WTC11 (cell line): ENCODE measurements around the gene F11R. TPM values are rescaled to one million over a fixed set of nuclear protein-coding genes. Genes with fewer than 3 reads are reported as not detected.

Experiments used
- ATAC-seq: fragments of 200-7000 bp; cut with Tn5 transposase; 2 replicates; pipeline ENCODE4 v1.10.0; 2021; ENCODE audit warnings: mild to moderate bottlenecking, moderate library complexity
- CTCF ChIA-PET: fragments of 300-600 bp; sonication (Branson Sonifier 250); formaldehyde crosslinking; loops from one replicate; lab custom pipeline; 2021; ENCODE audit warnings: antibody characterized with exemption; lab: Charles Lee
- POLR2A ChIA-PET: fragments of 350-600 bp; sonication (Branson Sonifier 250); formaldehyde crosslinking; loops from one replicate; lab custom pipeline; 2021; ENCODE audit warnings: antibody characterized with exemption; lab: Charles Lee
- DNase-seq: peaks from one replicate; pipeline ENCODE4 v3.0.0; 2021; ENCODE audit warnings: low spot score
- H3K27ac Mint-ChIP-seq: 2 replicates; pipeline ENCODE4 v1.8.0; 2021; ENCODE audit warnings: mixed read lengths
- H3K27me3 Mint-ChIP-seq: 2 replicates; pipeline ENCODE4 v1.8.0; 2021; ENCODE audit warnings: low read depth, mild to moderate bottlenecking, moderate library complexity, mixed read lengths
- H3K36me3 Mint-ChIP-seq: 2 replicates; pipeline ENCODE4 v1.8.0; 2021; ENCODE audit warnings: mixed read lengths
- H3K4me1 Mint-ChIP-seq: 2 replicates; pipeline ENCODE4 v1.8.0; 2022; ENCODE audit warnings: mixed read lengths
- H3K4me3 Mint-ChIP-seq: 2 replicates; pipeline ENCODE4 v1.8.0; 2021; ENCODE audit warnings: mild to moderate bottlenecking, moderate library complexity, mixed read lengths
- H3K9me3 Mint-ChIP-seq: 2 replicates; pipeline ENCODE4 v1.8.0; 2021; ENCODE audit warnings: mixed read lengths
- ATF1 ChIP-seq: sonication (generic); formaldehyde crosslinking; IDR thresholded peaks from 2 replicates; pipeline ENCODE4 v1.8.1; 2023; ENCODE audit warnings: mild to moderate bottlenecking, moderate library complexity, missing genetic modification reagents
- CREM ChIP-seq: sonication (generic); formaldehyde crosslinking; IDR thresholded peaks from 2 replicates; pipeline ENCODE4 v1.8.1; 2022; ENCODE audit warnings: mild to moderate bottlenecking, missing genetic modification reagents, moderate library complexity
- GRHL2 ChIP-seq: fragments of 250-450 bp; sonication (Bioruptor Pico); IDR thresholded peaks from 2 replicates; pipeline ENCODE4 v1.8.0; 2022; ENCODE audit warnings: mild to moderate bottlenecking, moderate library complexity; ENCODE audit not compliant: insufficient replicate concordance, severe bottlenecking
- GTF2I ChIP-seq: fragments of 250-450 bp; sonication (Bioruptor Pico); conservative IDR thresholded peaks from 2 replicates; pipeline ENCODE4 v1.4.0; 2021; ENCODE audit warnings: mild to moderate bottlenecking
- NR2C2 ChIP-seq: sonication (generic); formaldehyde crosslinking; IDR thresholded peaks from 2 replicates; pipeline ENCODE4 v1.8.0; 2022; ENCODE audit warnings: mild to moderate bottlenecking, missing genetic modification reagents
- NR3C1 ChIP-seq: sonication (generic); formaldehyde crosslinking; conservative IDR thresholded peaks from 2 replicates; pipeline ENCODE4 v1.8.1; 2023; ENCODE audit warnings: low read depth, mild to moderate bottlenecking, missing genetic modification reagents
- RELA ChIP-seq: sonication (generic); formaldehyde crosslinking; IDR thresholded peaks from 2 replicates; pipeline ENCODE4 v1.8.1; 2022; ENCODE audit warnings: missing genetic modification reagents, mild to moderate bottlenecking, borderline replicate concordance
- SOX15 ChIP-seq: fragments of 250-450 bp; sonication (Bioruptor Pico); IDR thresholded peaks from 2 replicates; pipeline ENCODE4 v1.9.0; 2021; ENCODE audit warnings: mild to moderate bottlenecking
- ZBTB21 ChIP-seq: sonication (generic); formaldehyde crosslinking; IDR thresholded peaks from 2 replicates; pipeline ENCODE4 v1.8.1; 2023; ENCODE audit warnings: mild to moderate bottlenecking, missing genetic modification reagents, borderline replicate concordance
- ZNF121 ChIP-seq: sonication (generic); formaldehyde crosslinking; IDR thresholded peaks from 2 replicates; pipeline ENCODE4 v1.8.0; 2023; ENCODE audit warnings: missing genetic modification reagents
- ZNF232 ChIP-seq: sonication (generic); formaldehyde crosslinking; IDR thresholded peaks from 2 replicates; pipeline ENCODE4 v1.8.0; 2022; ENCODE audit warnings: mild to moderate bottlenecking, missing genetic modification reagents
- ZNF671 ChIP-seq: fragments of 250-450 bp; sonication (Bioruptor Pico); IDR thresholded peaks from 2 replicates; pipeline ENCODE4 v1.8.0; 2021; ENCODE audit warnings: mild to moderate bottlenecking
- total RNA-seq: library from RNA; stranded (reverse); gene quantifications from 3 replicates; pipeline ENCODE4 v1.2.3, GENCODE V29; 2021
- TF ChIP-seq, protein P1 (sequence below): sonication (generic); formaldehyde crosslinking; IDR thresholded peaks from 2 replicates; pipeline ENCODE4 v1.8.1; 2023; ENCODE audit warnings: mild to moderate bottlenecking, missing genetic modification reagents
- TF ChIP-seq, protein P2 (sequence below): sonication (generic); formaldehyde crosslinking; IDR thresholded peaks from 2 replicates; pipeline ENCODE4 v1.8.1; 2022; ENCODE audit warnings: mild to moderate bottlenecking, moderate library complexity, missing genetic modification reagents
- TF ChIP-seq, protein P3 (sequence below): sonication (generic); formaldehyde crosslinking; IDR thresholded peaks from 2 replicates; pipeline ENCODE4 v1.8.0; 2022; ENCODE audit warnings: mild to moderate bottlenecking, missing genetic modification reagents
- TF ChIP-seq, protein P4 (sequence below): fragments of 250-450 bp; sonication (Bioruptor Pico); IDR thresholded peaks from 2 replicates; pipeline ENCODE4 v1.9.0; 2021; ENCODE audit warnings: mild to moderate bottlenecking
- TF ChIP-seq, protein P5 (sequence below): sonication (generic); formaldehyde crosslinking; IDR thresholded peaks from 2 replicates; pipeline ENCODE4 v1.8.1; 2022; ENCODE audit warnings: low read depth, mild to moderate bottlenecking, moderate library complexity, missing genetic modification reagents, borderline replicate concordance
- TF ChIP-seq, protein P6 (sequence below): sonication (generic); formaldehyde crosslinking; IDR thresholded peaks from 2 replicates; pipeline ENCODE4 v1.8.0; 2022; ENCODE audit warnings: mild to moderate bottlenecking, missing genetic modification reagents
- TF ChIP-seq, protein P7 (sequence below): fragments of 250-450 bp; sonication (Bioruptor Pico); IDR thresholded peaks from 2 replicates; pipeline ENCODE4 v1.9.0; 2021; ENCODE audit warnings: mild to moderate bottlenecking
- TF ChIP-seq, protein P8 (sequence below): sonication (generic); formaldehyde crosslinking; IDR thresholded peaks from 2 replicates; pipeline ENCODE4 v1.8.0; 2022; ENCODE audit warnings: missing genetic modification reagents
- TF ChIP-seq, protein P9 (sequence below): fragments of 250-450 bp; sonication (Bioruptor Pico); conservative IDR thresholded peaks from 2 replicates; pipeline ENCODE4 v1.9.0; 2021; ENCODE audit warnings: mild to moderate bottlenecking
- TF ChIP-seq, protein P10 (sequence below): sonication (generic); formaldehyde crosslinking; IDR thresholded peaks from 2 replicates; pipeline ENCODE4 v1.8.1; 2023; ENCODE audit warnings: mild to moderate bottlenecking, missing genetic modification reagents, moderate library complexity

F11R gene
- total RNA-seq, 1 experiment from 2014 or later, result 202 TPM

DNA sequence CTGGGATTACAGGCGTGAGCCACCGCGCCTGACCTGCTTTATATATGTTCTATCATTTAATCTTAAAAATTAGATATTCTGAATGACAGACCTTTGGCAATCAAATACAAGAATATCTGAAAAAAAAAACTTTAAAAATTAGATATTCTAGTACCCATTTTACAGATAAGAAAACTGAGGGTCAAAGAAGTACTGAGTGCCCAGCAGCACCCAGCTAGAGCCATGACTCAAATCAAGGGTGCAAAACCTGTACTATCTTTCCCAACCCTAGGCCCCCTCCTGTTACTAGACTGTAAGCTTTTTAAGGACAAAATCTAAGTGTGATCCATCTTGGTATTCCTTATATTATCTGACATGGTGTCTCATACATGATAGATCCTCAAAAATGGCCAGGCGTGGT, 40.5 kb upstream of the F11R start (continued):
- TF ChIP-seq, protein P1, sequence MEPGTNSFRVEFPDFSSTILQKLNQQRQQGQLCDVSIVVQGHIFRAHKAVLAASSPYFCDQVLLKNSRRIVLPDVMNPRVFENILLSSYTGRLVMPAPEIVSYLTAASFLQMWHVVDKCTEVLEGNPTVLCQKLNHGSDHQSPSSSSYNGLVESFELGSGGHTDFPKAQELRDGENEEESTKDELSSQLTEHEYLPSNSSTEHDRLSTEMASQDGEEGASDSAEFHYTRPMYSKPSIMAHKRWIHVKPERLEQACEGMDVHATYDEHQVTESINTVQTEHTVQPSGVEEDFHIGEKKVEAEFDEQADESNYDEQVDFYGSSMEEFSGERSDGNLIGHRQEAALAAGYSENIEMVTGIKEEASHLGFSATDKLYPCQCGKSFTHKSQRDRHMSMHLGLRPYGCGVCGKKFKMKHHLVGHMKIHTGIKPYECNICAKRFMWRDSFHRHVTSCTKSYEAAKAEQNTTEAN (CRISPR knock-in tag), result no peak
- TF ChIP-seq, protein P2, sequence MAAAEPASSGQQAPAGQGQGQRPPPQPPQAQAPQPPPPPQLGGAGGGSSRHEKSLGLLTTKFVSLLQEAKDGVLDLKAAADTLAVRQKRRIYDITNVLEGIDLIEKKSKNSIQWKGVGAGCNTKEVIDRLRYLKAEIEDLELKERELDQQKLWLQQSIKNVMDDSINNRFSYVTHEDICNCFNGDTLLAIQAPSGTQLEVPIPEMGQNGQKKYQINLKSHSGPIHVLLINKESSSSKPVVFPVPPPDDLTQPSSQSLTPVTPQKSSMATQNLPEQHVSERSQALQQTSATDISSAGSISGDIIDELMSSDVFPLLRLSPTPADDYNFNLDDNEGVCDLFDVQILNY (CRISPR knock-in tag), result no peak
- TF ChIP-seq ZNF671 (no peak), GTF2I (CRISPR knock-in tag) (no peak), ZNF232 (CRISPR knock-in tag) (no peak), ATF1 (CRISPR knock-in tag) (no peak)
- TF ChIP-seq, protein P3, sequence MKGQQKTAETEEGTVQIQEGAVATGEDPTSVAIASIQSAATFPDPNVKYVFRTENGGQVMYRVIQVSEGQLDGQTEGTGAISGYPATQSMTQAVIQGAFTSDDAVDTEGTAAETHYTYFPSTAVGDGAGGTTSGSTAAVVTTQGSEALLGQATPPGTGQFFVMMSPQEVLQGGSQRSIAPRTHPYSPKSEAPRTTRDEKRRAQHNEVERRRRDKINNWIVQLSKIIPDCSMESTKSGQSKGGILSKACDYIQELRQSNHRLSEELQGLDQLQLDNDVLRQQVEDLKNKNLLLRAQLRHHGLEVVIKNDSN (CRISPR knock-in tag), result no peak
- TF ChIP-seq, protein P4, sequence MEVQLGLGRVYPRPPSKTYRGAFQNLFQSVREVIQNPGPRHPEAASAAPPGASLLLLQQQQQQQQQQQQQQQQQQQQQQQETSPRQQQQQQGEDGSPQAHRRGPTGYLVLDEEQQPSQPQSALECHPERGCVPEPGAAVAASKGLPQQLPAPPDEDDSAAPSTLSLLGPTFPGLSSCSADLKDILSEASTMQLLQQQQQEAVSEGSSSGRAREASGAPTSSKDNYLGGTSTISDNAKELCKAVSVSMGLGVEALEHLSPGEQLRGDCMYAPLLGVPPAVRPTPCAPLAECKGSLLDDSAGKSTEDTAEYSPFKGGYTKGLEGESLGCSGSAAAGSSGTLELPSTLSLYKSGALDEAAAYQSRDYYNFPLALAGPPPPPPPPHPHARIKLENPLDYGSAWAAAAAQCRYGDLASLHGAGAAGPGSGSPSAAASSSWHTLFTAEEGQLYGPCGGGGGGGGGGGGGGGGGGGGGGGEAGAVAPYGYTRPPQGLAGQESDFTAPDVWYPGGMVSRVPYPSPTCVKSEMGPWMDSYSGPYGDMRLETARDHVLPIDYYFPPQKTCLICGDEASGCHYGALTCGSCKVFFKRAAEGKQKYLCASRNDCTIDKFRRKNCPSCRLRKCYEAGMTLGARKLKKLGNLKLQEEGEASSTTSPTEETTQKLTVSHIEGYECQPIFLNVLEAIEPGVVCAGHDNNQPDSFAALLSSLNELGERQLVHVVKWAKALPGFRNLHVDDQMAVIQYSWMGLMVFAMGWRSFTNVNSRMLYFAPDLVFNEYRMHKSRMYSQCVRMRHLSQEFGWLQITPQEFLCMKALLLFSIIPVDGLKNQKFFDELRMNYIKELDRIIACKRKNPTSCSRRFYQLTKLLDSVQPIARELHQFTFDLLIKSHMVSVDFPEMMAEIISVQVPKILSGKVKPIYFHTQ (CRISPR knock-in tag), result no peak
- TF ChIP-seq, protein P5, sequence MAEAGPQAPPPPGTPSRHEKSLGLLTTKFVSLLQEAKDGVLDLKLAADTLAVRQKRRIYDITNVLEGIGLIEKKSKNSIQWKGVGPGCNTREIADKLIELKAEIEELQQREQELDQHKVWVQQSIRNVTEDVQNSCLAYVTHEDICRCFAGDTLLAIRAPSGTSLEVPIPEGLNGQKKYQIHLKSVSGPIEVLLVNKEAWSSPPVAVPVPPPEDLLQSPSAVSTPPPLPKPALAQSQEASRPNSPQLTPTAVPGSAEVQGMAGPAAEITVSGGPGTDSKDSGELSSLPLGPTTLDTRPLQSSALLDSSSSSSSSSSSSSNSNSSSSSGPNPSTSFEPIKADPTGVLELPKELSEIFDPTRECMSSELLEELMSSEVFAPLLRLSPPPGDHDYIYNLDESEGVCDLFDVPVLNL (CRISPR knock-in tag), result no peak
- TF ChIP-seq, all 79 proteins: peak for 0

DNA sequence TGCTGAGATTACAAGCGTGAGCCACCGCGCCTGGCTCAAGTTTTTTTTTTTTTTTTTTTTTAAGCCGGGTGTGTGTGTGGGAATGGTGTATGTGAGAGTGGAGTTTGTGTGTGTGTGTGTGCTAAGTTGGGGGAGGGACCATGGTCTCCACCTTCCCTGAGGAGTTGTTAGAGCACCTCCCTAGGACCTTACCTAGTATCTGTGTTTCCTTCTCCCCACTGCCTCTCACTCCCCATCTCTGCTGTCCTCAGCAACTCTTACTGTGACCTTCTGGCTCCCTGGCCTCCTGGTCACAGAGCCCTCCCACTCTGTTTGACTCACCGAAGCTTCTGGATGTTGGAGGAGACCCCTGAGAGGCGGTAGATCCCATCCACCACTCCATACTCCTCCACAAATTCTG, 38.3 kb upstream of the F11R start:
- ATAC-seq, result no peak
- ChIA-PET CTCF (interaction anchor here (0.5 to 2.4 kb wide), 4 partner anchors 13 to 105 kb away, joined by 3 to 8 read pairs (median 4); partner anchors contain the start of gene KLHDC9), POLR2A (no interaction called here)
- no peaks in the 10 kb centered on the region for H3K9me3 Mint-ChIP-seq
- no peak overlapping the region for H3K4me3 Mint-ChIP-seq
- peaks cover 15% of the 10 kb centered on the region for H3K4me1 Mint-ChIP-seq
- no peak overlapping the region for H3K27ac Mint-ChIP-seq
- H3K36me3 Mint-ChIP-seq, result no peaks in the 10 kb centered on the region
- H3K27me3 Mint-ChIP-seq, result no peaks in the 10 kb centered on the region
- no peak for DNase-seq
- TF ChIP-seq, protein P6, sequence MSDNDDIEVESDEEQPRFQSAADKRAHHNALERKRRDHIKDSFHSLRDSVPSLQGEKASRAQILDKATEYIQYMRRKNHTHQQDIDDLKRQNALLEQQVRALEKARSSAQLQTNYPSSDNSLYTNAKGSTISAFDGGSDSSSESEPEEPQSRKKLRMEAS (CRISPR knock-in tag), result no peak
- TF ChIP-seq NR3C1 (CRISPR knock-in tag), result no peak
- TF ChIP-seq, protein P7, sequence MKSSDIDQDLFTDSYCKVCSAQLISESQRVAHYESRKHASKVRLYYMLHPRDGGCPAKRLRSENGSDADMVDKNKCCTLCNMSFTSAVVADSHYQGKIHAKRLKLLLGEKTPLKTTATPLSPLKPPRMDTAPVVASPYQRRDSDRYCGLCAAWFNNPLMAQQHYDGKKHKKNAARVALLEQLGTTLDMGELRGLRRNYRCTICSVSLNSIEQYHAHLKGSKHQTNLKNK (CRISPR knock-in tag), result no peak
- TF ChIP-seq SOX15, result no peak
- TF ChIP-seq CREM, result no peak
- no peak for TF ChIP-seq ZNF671
- TF ChIP-seq GRHL2 (CRISPR knock-in tag), result no peak
- TF ChIP-seq ZNF121 (CRISPR knock-in tag), result no peak
- TF ChIP-seq, protein P8, sequence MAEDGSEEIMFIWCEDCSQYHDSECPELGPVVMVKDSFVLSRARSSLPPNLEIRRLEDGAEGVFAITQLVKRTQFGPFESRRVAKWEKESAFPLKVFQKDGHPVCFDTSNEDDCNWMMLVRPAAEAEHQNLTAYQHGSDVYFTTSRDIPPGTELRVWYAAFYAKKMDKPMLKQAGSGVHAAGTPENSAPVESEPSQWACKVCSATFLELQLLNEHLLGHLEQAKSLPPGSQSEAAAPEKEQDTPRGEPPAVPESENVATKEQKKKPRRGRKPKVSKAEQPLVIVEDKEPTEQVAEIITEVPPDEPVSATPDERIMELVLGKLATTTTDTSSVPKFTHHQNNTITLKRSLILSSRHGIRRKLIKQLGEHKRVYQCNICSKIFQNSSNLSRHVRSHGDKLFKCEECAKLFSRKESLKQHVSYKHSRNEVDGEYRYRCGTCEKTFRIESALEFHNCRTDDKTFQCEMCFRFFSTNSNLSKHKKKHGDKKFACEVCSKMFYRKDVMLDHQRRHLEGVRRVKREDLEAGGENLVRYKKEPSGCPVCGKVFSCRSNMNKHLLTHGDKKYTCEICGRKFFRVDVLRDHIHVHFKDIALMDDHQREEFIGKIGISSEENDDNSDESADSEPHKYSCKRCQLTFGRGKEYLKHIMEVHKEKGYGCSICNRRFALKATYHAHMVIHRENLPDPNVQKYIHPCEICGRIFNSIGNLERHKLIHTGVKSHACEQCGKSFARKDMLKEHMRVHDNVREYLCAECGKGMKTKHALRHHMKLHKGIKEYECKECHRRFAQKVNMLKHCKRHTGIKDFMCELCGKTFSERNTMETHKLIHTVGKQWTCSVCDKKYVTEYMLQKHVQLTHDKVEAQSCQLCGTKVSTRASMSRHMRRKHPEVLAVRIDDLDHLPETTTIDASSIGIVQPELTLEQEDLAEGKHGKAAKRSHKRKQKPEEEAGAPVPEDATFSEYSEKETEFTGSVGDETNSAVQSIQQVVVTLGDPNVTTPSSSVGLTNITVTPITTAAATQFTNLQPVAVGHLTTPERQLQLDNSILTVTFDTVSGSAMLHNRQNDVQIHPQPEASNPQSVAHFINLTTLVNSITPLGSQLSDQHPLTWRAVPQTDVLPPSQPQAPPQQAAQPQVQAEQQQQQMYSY (CRISPR knock-in tag), result no peak
- TF ChIP-seq, protein P9, sequence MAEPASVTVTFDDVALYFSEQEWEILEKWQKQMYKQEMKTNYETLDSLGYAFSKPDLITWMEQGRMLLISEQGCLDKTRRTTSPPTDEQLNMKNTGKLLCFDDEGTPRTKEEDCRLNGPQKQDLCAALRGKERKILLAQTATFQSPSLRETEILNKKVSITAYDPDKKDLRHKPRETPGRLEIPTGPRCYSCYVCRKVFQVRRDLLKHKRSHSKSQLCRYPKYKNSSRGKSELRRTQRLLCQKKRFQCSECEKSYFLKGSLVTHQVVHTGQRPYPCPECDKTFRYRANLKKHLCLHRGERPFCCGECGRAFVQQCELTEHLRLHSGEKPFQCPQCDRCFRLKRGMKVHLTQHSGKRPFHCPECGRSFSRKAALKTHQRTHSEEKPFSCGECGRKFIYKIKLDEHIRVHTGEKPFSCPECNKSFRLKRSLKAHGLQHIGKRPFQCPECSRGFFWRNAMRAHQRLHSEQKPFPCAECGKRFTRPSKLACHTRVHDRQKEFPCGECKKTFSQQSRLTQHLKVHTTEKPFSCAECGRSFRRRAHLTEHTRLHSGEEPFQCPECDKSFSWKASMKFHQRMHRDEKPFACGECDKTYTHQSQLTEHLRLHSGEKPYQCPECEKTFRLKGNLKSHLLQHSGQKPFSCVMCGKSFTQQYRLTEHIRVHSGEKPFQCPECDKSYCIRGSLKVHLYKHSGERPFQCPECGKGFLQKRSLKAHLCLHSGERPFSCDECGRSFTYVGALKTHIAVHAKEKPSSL (CRISPR knock-in tag), result no peak
- TF ChIP-seq ZBTB21 (CRISPR knock-in tag), result no peak
- no peak for TF ChIP-seq RELA
- TF ChIP-seq, protein P10, sequence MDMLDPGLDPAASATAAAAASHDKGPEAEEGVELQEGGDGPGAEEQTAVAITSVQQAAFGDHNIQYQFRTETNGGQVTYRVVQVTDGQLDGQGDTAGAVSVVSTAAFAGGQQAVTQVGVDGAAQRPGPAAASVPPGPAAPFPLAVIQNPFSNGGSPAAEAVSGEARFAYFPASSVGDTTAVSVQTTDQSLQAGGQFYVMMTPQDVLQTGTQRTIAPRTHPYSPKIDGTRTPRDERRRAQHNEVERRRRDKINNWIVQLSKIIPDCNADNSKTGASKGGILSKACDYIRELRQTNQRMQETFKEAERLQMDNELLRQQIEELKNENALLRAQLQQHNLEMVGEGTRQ, result no peak
- TF ChIP-seq NR2C2, result no peak
